ENCODE measurements around the gene PCDHA1. TPM values are rescaled to one million over a fixed set of nuclear protein-coding genes. Genes with fewer than 3 reads are reported as not detected.
"Not testable (repeated sequence)": the region's sequence is repeated elsewhere in the genome, so short reads cannot be mapped to it uniquely, and the experiment has no call there.

The PCDHA1 gene
- total and polyA plus RNA-seq, 4 donors = not detected

DNA sequence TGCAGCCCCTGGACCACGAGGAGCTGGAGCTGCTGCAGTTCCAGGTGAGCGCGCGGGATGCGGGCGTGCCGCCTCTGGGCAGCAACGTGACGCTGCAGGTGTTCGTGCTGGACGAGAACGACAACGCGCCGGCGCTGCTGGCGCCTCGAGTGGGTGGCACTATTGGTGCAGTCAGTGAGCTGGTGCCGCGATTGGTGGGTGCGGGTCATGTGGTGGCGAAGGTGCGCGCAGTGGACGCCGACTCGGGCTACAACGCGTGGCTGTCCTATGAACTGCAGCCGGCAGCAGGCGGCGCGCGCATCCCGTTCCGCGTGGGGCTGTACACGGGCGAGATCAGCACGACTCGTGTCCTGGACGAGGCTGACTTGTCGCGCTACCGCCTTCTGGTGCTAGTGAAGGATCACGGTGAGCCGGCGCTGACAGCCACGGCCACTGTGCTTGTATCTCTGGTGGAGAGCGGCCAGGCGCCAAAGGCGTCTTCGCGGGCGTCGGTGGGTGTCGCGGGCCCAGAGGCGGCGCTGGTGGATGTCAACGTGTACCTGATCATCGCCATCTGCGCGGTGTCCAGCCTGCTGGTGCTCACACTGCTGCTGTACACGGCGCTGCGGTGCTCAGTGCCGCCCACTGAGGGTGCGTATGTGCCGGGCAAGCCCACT is 2.0 kb downstream of the PCDHA1 start:
- 27 to 28% methylated on average over 64 to 70 of the region's 70 CpGs for WGBS, 2 donors
- H3K4me1 ChIP-seq (ENCODE audit: control insufficient read depth in 1 of 2, insufficient read depth in 2 of 2, low read length in 2 of 2); intact Hi-C loops (cut with DNase I); ATAC-seq (ENCODE audit: low FRiP score); H3K4me3 ChIP-seq (ENCODE audit: low read length in 2 of 2); H3K27ac ChIP-seq (ENCODE audit: low read depth in 1 of 2, low read length in 2 of 2); H3K36me3 ChIP-seq (ENCODE audit: control insufficient read depth in 1 of 2, insufficient read depth in 2 of 2, low read length in 1 of 2); H3K27me3 ChIP-seq (ENCODE audit: control insufficient read depth in 1 of 2, insufficient read depth in 2 of 2, low read length in 1 of 2): not testable (repeated sequence)
- peak in 1 of 2 donors; percentile 66 for DNase-seq
- H3K9me3 ChIP-seq (ENCODE audit: control insufficient read depth, low read length) = peaks cover 27% of the 10 kb centered on the region

DNA sequence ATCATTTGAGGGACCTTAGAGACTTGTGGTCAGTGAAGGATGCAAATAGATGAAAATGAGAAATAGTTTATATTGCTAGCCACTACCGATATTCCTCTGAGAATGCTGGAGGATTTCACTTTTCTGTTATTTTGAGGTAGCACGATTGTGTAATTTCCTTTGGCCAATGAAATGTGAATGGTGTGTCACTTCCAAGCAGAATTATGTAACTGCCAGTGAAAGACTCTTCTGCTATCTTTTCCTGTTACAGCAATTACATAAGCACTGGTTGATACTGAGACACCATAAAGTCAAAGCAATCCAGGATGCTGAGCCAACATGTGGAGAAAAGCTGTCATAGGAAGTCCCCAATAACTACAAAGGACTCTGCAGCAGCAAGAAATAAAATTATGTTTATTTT is 5.1 kb downstream of the PCDHA1 start:
- no peak overlapping the region for H3K27ac ChIP-seq (ENCODE audit: low read depth in 1 of 2, low read length in 2 of 2)
- H3K4me3 ChIP-seq (ENCODE audit: low read length in 2 of 2) = no peak overlapping the region
- 24 to 27% methylated on average over 2 of the region's 2 CpGs for WGBS, 2 donors
- no peak for DNase-seq
- H3K36me3 ChIP-seq (ENCODE audit: control insufficient read depth in 1 of 2, insufficient read depth in 2 of 2, low read length in 1 of 2) = no peaks in the 10 kb centered on the region
- H3K9me3 ChIP-seq (ENCODE audit: control insufficient read depth, low read length) = peaks cover 26% of the 10 kb centered on the region
- no peak for ATAC-seq (ENCODE audit: low FRiP score)
- intact Hi-C loops (cut with DNase I) = no loop called here
- H3K4me1 ChIP-seq (ENCODE audit: control insufficient read depth in 1 of 2, insufficient read depth in 2 of 2, low read length in 2 of 2) = no peaks in the 10 kb centered on the region
- no peaks in the 10 kb centered on the region for H3K27me3 ChIP-seq (ENCODE audit: control insufficient read depth in 1 of 2, insufficient read depth in 2 of 2, low read length in 1 of 2)

DNA sequence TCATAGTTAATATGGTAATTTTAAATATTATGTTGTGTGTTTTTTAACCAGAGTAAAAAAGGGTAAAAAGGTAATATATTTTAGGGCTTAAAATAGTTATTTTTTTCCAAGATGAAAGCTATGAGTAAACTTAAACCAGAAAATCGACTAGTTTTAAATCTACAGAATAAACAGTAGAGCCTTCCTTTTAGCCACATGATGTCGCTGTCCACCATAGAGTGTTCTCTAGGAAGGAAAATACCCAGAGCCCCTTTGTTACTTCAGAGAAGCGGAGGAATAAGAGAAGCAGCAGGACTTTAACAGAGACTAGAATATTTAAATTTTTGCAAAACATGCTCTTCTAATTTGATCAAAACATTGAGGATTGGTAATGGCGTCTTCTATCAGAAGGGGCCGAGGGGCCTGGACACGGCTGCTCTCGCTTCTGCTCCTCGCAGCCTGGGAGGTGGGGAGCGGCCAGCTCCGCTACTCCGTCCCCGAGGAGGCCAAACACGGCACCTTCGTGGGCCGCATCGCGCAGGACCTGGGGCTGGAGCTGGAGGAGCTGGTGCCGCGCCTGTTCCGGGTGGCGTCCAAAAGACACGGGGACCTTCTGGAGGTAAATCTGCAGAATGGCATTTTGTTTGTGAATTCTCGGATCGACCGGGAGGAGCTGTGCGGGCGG is 8.8 kb downstream of the PCDHA1 start, which contains the start of gene PCDHA2:
PCDHA2 (plus strand) TSS at position 258 of the 664 bp plus-strand sequence.
- peaks cover 14% of the 10 kb centered on the region for H3K9me3 ChIP-seq (ENCODE audit: control insufficient read depth, low read length)
- WGBS, 2 donors = 14 to 18% methylated on average over 27 of the region's 27 CpGs

DNA sequence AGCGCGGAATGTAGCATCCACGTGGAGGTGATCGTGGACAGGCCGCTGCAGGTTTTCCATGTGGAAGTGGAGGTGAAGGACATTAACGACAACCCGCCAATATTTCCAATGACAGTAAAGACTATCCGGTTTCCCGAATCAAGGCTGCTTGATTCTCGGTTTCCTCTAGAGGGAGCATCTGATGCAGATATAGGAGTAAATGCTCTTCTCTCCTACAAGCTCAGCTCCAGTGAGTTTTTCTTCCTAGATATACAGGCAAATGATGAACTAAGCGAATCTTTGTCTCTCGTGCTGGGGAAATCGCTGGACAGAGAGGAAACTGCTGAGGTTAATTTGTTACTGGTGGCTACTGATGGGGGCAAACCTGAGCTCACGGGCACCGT is 9.3 kb downstream of the PCDHA1 start:
- Histone ChIP-seq H3K4me1 (ENCODE audit: control insufficient read depth in 1 of 2, insufficient read depth in 2 of 2, low read length in 2 of 2) (no peaks in the 10 kb centered on the region), H3K9me3 (ENCODE audit: control insufficient read depth, low read length) (peaks cover 14% of the 10 kb centered on the region), H3K27ac (ENCODE audit: low read depth in 1 of 2, low read length in 2 of 2) (no peak overlapping the region), H3K36me3 (ENCODE audit: control insufficient read depth in 1 of 2, insufficient read depth in 2 of 2, low read length in 1 of 2) (no peaks in the 10 kb centered on the region), H3K4me3 (ENCODE audit: low read length in 2 of 2) (no peak overlapping the region), H3K27me3 (ENCODE audit: control insufficient read depth in 1 of 2, insufficient read depth in 2 of 2, low read length in 1 of 2) (no peaks in the 10 kb centered on the region)
- intact Hi-C loops (cut with DNase I) = no loop called here
- 16 to 17% methylated on average over 15 of the region's 15 CpGs for WGBS, 2 donors
- no peak for ATAC-seq (ENCODE audit: low FRiP score)
- no peak for DNase-seq

More for the DNA sequence above, 8.8 kb downstream of the PCDHA1 start, which contains the start of gene PCDHA2:
- Histone ChIP-seq H3K36me3 (ENCODE audit: control insufficient read depth in 1 of 2, insufficient read depth in 2 of 2, low read length in 1 of 2) (no peaks in the 10 kb centered on the region), H3K4me1 (ENCODE audit: control insufficient read depth in 1 of 2, insufficient read depth in 2 of 2, low read length in 2 of 2) (no peaks in the 10 kb centered on the region), H3K27me3 (ENCODE audit: control insufficient read depth in 1 of 2, insufficient read depth in 2 of 2, low read length in 1 of 2) (no peaks in the 10 kb centered on the region), H3K27ac (ENCODE audit: low read depth in 1 of 2, low read length in 2 of 2) (no peak within 1 kb of the TSS), H3K4me3 (ENCODE audit: low read length in 2 of 2) (no peak within 1 kb of the TSS)
- DNase-seq (no peak), ATAC-seq (ENCODE audit: low FRiP score) (no peak)
- intact Hi-C loops (cut with DNase I) = no loop called here

DNA sequence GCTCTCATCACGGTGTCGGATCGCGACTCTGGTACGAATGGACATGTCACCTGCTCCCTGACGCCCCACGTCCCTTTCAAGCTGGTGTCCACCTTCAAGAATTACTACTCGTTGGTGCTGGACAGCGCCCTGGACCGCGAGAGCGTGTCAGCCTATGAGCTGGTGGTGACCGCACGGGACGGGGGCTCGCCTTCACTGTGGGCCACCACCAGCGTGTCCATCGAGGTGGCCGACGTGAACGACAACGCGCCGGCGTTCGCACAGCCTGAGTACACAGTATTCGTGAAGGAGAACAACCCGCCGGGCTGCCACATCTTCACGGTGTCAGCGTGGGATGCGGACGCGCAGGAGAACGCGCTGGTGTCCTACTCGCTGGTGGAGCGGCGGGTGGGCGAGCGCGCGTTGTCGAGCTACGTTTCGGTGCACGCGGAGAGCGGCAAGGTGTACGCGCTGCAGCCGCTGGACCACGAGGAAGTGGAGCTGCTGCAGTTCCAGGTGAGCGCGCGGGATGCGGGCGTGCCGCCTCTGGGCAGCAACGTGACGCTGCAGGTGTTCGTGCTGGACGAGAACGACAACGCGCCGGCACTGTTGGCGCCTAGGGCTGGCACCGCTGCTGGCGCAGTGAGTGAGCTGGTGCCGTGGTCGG is 10.3 kb downstream of the PCDHA1 start:
- H3K4me1 ChIP-seq (ENCODE audit: control insufficient read depth in 1 of 2, insufficient read depth in 2 of 2, low read length in 2 of 2); DNase-seq; intact Hi-C loops (cut with DNase I); H3K27me3 ChIP-seq (ENCODE audit: control insufficient read depth in 1 of 2, insufficient read depth in 2 of 2, low read length in 1 of 2); H3K36me3 ChIP-seq (ENCODE audit: control insufficient read depth in 1 of 2, insufficient read depth in 2 of 2, low read length in 1 of 2); H3K27ac ChIP-seq (ENCODE audit: low read depth in 1 of 2, low read length in 2 of 2); ATAC-seq (ENCODE audit: low FRiP score); H3K4me3 ChIP-seq (ENCODE audit: low read length in 2 of 2): not testable (repeated sequence)
- H3K9me3 ChIP-seq (ENCODE audit: control insufficient read depth, low read length) = peaks cover 16% of the 10 kb centered on the region
- 40 to 44% methylated on average over 71 to 72 of the region's 72 CpGs for WGBS, 2 donors

DNA sequence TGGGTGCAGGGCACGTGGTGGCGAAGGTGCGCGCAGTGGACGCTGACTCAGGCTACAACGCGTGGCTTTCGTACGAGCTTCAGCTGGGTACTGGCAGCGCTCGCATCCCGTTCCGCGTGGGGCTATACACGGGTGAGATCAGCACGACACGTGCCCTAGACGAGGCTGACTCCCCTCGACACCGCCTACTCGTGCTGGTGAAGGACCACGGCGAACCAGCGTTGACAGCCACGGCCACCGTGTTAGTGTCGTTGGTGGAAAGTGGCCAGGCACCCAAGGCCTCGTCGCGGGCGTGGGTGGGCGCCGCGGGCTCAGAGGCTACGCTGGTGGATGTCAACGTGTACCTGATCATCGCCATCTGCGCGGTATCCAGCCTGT is 10.8 kb downstream of the PCDHA1 start:
- Histone ChIP-seq H3K4me1 (ENCODE audit: control insufficient read depth in 1 of 2, insufficient read depth in 2 of 2, low read length in 2 of 2) (no peaks in the 10 kb centered on the region), H3K36me3 (ENCODE audit: control insufficient read depth in 1 of 2, insufficient read depth in 2 of 2, low read length in 1 of 2) (no peaks in the 10 kb centered on the region), H3K9me3 (ENCODE audit: control insufficient read depth, low read length) (peaks cover 18% of the 10 kb centered on the region), H3K27ac (ENCODE audit: low read depth in 1 of 2, low read length in 2 of 2) (no peak overlapping the region), H3K4me3 (ENCODE audit: low read length in 2 of 2) (no peak overlapping the region), H3K27me3 (ENCODE audit: control insufficient read depth in 1 of 2, insufficient read depth in 2 of 2, low read length in 1 of 2) (no peaks in the 10 kb centered on the region)
- DNase-seq = peak in 1 of 2 donors; percentile 71
- no peak for ATAC-seq (ENCODE audit: low FRiP score)
- WGBS, 2 donors = 41 to 45% methylated on average over 39 of the region's 39 CpGs
- intact Hi-C loops (cut with DNase I) = no loop called here

DNA sequence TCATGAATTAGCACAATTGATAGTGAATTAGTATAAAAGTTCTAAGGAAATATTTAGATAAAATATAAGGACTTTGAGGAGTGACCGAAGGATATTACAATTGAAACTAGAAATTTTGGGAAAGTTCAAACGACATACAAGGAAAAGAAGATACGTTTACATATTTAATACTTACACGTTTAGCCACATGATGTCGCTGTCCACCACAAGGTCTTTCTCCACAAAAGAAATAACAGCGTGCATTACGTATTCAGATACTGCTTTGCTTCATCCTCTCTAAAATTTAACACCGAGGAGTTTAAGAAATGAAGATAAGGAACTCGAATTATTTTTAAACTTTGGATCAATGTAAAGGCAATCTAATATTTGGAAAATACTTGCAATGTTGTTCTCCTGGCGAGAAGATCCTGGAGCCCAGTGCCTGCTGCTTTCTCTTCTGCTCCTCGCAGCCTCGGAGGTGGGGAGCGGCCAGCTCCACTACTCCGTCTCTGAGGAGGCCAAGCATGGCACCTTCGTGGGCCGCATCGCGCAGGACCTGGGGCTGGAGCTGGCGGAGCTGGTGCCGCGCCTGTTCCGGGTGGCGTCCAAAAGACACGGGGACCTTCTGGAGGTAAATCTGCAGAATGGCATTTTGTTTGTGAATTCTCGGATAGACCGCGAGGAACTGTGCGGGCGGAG is 15.0 kb downstream of the PCDHA1 start, which contains the start of gene PCDHA3:
PCDHA3 (plus strand) TSS at position 242 of the 678 bp plus-strand sequence.
- intact Hi-C loops (cut with DNase I) = loop anchor here in 1 of 2 donors (10.0 kb wide), 1 partner anchor 244 kb away; no protein-coding TSS in a partner anchor
- ATAC-seq (ENCODE audit: low FRiP score) (no peak), DNase-seq (no peak)
- Histone ChIP-seq H3K27me3 (ENCODE audit: control insufficient read depth in 1 of 2, insufficient read depth in 2 of 2, low read length in 1 of 2) (no peaks in the 10 kb centered on the region), H3K4me3 (ENCODE audit: low read length in 2 of 2) (no peak within 1 kb of the TSS), H3K27ac (ENCODE audit: low read depth in 1 of 2, low read length in 2 of 2) (no peak within 1 kb of the TSS), H3K36me3 (ENCODE audit: control insufficient read depth in 1 of 2, insufficient read depth in 2 of 2, low read length in 1 of 2) (no peaks in the 10 kb centered on the region), H3K9me3 (ENCODE audit: control insufficient read depth, low read length) (peaks cover 24% of the 10 kb centered on the region), H3K4me1 (ENCODE audit: control insufficient read depth in 1 of 2, insufficient read depth in 2 of 2, low read length in 2 of 2) (no peaks in the 10 kb centered on the region)
- 12 to 14% methylated on average over 29 of the region's 29 CpGs for WGBS, 2 donors

DNA sequence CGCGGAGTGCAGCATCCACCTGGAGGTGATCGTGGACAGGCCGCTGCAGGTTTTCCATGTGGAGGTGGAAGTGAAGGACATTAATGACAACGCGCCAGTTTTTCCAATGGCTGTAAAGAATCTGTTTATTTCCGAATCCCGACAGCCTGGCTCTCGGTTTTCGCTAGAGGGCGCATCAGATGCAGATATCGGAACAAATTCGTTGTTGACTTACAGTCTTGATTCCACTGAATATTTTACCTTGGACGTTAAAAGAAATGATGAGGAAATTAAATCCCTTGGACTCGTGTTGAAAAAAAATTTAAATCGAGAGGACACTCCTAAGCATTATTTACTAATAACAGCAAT is 15.5 kb downstream of the PCDHA1 start:
- H3K27me3 ChIP-seq (ENCODE audit: control insufficient read depth in 1 of 2, insufficient read depth in 2 of 2, low read length in 1 of 2) = no peaks in the 10 kb centered on the region
- ATAC-seq (ENCODE audit: low FRiP score) = no peak
- H3K9me3 ChIP-seq (ENCODE audit: control insufficient read depth, low read length) = peaks cover 19% of the 10 kb centered on the region
- WGBS, 2 donors = 6 to 10% methylated on average over 16 of the region's 16 CpGs
- no peak overlapping the region for H3K4me3 ChIP-seq (ENCODE audit: low read length in 2 of 2)
- no peak for DNase-seq
- intact Hi-C loops (cut with DNase I) = loop anchor here in 1 of 2 donors (10.0 kb wide), 1 partner anchor 243 kb away; no protein-coding TSS in a partner anchor
- H3K27ac ChIP-seq (ENCODE audit: low read depth in 1 of 2, low read length in 2 of 2) = no peak overlapping the region
- no peaks in the 10 kb centered on the region for H3K36me3 ChIP-seq (ENCODE audit: control insufficient read depth in 1 of 2, insufficient read depth in 2 of 2, low read length in 1 of 2)
- no peaks in the 10 kb centered on the region for H3K4me1 ChIP-seq (ENCODE audit: control insufficient read depth in 1 of 2, insufficient read depth in 2 of 2, low read length in 2 of 2)
